SK-N-MC (cell line): ENCODE data around the gene CHFR.

ENCODE experiments used
- DNase-seq: peaks from one replicate; pipeline ENCODE4 v3.0.0-alpha.2; 2011; ENCODE audit warnings: low read depth, low spot score
- H3K27ac ChIP-seq: fragments of 200-600 bp; sonication (generic); 2 replicates; pipeline ENCODE4 v1.5.1; 2016; ENCODE audit warnings: mixed run types
- H3K36me3 ChIP-seq: fragments of 200-600 bp; sonication (generic); 2 replicates; pipeline ENCODE4 v1.6.1; 2017; ENCODE audit warnings: antibody characterized with exemption, low read length, mixed read lengths; ENCODE audit not compliant: insufficient read depth
- H3K4me3 ChIP-seq: fragments of 200-600 bp; sonication (generic); 2 replicates; pipeline ENCODE4 v1.5.1; 2016
- H3K9ac ChIP-seq: fragments of 200-600 bp; sonication (generic); 2 replicates; pipeline ENCODE4 v1.8.0; 2017; ENCODE audit warnings: mixed run types, mixed read lengths; ENCODE audit not compliant: insufficient read length
- H3K9me3 ChIP-seq: fragments of 200-600 bp; sonication (generic); 2 replicates; pipeline ENCODE4 v1.6.1; 2017; ENCODE audit warnings: low read depth, mild to moderate bottlenecking, antibody characterized with exemption, low read length, moderate library complexity, mixed read lengths
- EZH2 ChIP-seq: fragments of 200-600 bp; sonication (generic); IDR thresholded peaks from one replicate; pipeline ENCODE4 v1.6.1; 2017; ENCODE audit warnings: antibody characterized with exemption
- FOXP2 ChIP-seq: optimal IDR thresholded peaks from 2 replicates; pipeline ENCODE3; 2011; ENCODE audit warnings: mild to moderate bottlenecking, moderate library complexity; ENCODE audit not compliant: insufficient read depth; ENCODE audit errors: extremely low read length, control extremely low read depth
- POLR2AphosphoS5 ChIP-seq: IDR thresholded peaks from 2 replicates; pipeline ENCODE4 v1.6.1; 2012; ENCODE audit warnings: mild to moderate bottlenecking, low read depth, low read length, borderline replicate concordance

The CHFR gene

DNA sequence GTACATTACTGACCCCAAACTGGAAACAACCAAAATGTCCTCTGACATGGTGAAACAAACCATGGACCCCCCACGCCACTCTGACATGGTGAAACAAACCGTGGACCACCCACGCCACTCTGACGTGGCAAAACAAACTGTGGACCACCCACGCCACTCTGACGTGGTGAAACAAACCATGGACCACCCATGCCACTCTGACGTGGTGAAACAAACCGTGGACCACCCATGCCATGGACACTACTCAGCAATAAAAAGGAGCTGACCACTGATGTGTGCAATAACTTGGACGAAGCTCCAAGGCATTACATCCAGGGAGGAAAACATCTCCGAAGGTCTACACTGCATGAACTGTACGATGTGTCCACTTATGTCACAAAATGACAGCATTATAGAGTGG, 55.6 kb downstream of the CHFR start:
- H3K4me3 ChIP-seq, result no peak overlapping the region
- TF ChIP-seq EZH2 (no peak), POLR2AphosphoS5 (no peak), FOXP2 (no peak)
- H3K9ac ChIP-seq, result no peak overlapping the region
- H3K9me3 ChIP-seq, result no peaks in the 10 kb centered on the region
- DNase-seq, result no peak
- H3K36me3 ChIP-seq, result peaks cover 6% of the 10 kb centered on the region; the same call in 1 of the 2 replicates
- H3K27ac ChIP-seq, result no peak overlapping the region

DNA sequence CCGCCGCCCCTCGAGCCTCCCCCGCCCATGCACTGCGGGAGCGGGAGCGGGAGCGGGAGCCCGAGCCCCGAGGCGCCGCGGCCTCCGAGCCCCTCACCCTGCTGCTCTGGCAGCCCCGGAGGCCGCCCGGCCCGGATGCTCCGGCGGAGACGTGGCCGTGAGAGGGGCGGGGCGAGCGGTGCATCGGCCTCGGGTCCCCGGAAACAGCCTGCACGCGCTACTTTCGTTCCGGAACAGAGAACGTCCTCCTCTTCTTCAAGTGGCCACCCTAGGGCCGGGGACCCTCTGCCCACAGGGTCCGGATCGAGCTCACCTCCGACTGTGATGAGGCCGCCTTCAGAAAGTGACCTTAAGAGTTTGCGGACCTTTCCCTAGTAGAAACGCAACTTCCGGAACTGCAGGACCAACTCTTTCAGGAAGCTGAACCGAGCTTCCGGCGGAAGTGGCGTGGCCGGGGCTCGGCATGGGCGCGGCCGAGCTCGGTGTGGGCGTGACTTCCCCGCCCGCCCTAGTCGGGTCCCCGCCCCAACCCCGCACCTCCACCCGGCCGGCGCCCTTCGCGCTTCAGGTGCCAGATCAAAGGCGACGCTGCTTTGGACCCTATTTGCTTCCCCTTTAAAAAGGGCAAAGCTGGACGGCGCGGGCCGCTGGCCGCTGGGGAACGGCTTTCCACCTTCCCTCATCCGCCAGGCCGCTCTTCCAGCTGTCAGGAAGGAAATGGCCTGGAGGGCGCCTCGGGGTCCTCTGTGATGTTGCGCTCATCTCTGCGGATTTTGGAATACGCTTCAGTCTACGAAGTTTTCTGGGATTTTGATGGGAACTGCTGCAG, 58.5 kb downstream of the CHFR start, which contains the start of gene GOLGA3:
TSS of gene GOLGA3 (minus strand) at position 164 of the 829 bp plus-strand sequence. CDS start 6,741 bp downstream, outside the sequence.
- Histone ChIP-seq H3K9ac (peak within 1 kb of the TSS; percentile 98), H3K4me3 (peak within 1 kb of the TSS; percentile 92), H3K9me3 (no peaks in the 10 kb centered on the region), H3K36me3 (peaks cover 19% of the 10 kb centered on the region; the same call in 1 of the 2 replicates), H3K27ac (peak within 1 kb of the TSS; percentile 98)
- no peak for TF ChIP-seq EZH2
- no peak for TF ChIP-seq FOXP2
- TF ChIP-seq POLR2AphosphoS5, result peak; percentile 60
- DNase-seq, result peak; percentile 70

DNA sequence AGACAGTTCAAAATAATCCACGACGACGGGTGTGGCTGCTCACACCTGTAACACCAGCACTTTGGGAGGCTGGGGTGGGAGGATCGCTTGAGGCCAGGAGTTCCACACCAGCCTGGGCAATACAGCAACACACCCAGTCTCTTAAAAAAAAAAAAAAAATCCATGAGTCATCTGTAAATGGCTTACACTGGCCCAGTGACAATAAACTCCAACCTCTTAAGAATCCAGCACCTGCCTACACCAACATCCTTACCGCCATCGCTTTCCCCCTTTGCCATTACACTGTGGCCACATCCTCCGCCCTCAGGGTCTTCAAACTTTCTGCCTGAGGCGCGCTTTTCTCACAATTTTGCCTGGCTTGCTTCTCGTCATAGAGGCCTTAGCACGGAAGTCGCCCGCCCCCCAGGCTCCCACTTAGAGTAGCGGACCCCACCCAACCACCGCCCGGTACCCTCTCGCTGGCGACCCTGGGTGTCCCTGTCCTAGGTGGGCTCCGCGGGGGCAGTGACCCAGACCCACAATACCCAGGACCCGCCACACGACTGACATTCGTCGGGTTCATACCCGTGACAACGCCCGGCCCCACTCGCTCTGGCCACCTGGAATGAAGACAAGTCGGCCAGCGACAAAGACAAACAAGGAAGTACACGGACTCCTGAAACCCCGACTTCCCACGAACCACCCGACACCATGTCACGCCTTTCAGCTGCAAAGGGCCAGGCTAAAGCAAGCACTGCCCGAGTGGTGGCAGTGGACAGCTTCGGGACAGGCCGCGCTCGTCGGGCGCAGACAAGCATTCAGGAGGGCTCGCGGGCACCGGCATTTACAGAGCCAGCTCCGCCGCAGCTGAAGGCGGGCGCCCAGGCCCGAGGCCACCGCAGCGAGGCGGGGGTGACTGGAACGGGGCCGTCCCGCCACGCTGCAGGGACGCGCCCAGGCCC, 59.4 kb downstream of the CHFR start:
- Histone ChIP-seq H3K36me3 (peaks cover 19% of the 10 kb centered on the region; the same call in 1 of the 2 replicates), H3K27ac (no peak overlapping the region)

DNA sequence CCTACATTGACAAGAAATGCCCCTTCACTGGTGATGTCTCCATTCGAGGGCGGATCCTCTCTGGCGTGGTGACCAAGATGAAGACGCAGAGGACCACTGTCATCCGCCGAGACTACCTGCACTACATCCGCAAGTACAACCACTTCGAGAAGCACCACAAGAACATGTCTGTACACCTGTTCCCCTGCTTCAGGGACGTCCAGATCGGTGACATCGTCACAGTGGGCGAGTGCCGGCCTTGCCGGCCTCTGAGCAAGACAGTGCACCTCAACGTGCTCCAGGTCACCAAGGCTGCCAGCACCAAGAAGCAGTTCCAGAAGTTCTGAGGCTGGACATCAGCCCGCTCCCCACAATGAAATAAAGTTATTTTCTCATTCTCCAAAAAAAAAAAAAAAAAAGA, 61.5 kb downstream of the CHFR start:
- Histone ChIP-seq H3K9me3 (no peaks in the 10 kb centered on the region), H3K9ac (no peak overlapping the region), H3K4me3 (no peak overlapping the region), H3K36me3 (peaks cover 19% of the 10 kb centered on the region; the same call in 1 of the 2 replicates), H3K27ac (no peak overlapping the region)
- TF ChIP-seq EZH2, result no peak
- no peak for TF ChIP-seq POLR2AphosphoS5
- TF ChIP-seq FOXP2, result no peak
- DNase-seq, result no peak

More for the DNA sequence above, 59.4 kb downstream of the CHFR start:
- peak overlapping the region; percentile 98 for H3K9ac ChIP-seq
- no peak for DNase-seq
- TF ChIP-seq FOXP2 (no peak), EZH2 (no peak), POLR2AphosphoS5 (no peak)
- H3K9me3 ChIP-seq, result no peaks in the 10 kb centered on the region
- H3K4me3 ChIP-seq, result peak overlapping the region; percentile 92

DNA sequence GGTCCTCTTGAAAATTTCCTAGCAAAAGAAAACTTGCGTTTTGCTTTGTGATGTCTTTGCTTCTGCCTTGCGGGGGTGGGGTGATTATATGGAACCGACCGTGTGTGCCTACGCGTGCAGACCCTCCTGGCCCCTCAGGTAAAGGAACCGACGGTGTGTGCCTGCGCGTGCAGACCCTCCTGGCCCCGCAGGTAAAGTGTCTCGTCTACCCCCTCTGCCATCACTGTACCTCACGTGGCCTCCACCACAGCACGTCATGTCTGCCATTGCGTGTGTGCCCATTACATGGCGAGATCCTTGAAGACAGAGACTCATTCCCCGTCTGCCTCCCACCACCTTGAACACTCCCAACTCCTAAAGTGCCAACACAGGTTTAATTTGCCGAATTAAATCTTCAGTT, 62.3 kb downstream of the CHFR start:
- H3K36me3 ChIP-seq, result peaks cover 24% of the 10 kb centered on the region
- no peak overlapping the region for H3K9ac ChIP-seq
- no peak for DNase-seq

DNA sequence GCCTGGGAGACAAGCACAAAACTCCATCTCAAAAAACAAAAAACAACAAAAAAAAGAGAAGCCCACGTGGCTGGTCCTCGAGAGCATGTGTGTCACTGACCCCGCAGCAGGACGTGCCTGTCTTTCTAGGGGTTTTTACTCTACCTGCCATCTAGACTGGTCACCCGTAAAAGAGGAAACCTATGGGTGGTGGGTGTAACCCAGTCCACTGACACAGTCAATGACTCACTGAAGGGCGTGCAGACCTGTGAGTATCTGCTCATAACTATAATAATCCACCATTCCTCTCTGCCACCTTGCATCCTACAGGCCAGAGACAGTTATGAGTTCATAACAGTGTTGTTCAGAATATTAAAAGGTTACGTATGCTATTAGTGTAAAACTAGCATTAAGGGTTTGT, 63.4 kb downstream of the CHFR start:
- no peak for DNase-seq
- Histone ChIP-seq H3K36me3 (peaks cover 32% of the 10 kb centered on the region), H3K27ac (no peak overlapping the region), H3K4me3 (no peak overlapping the region), H3K9ac (no peak overlapping the region), H3K9me3 (no peaks in the 10 kb centered on the region)
- no peak for TF ChIP-seq POLR2AphosphoS5
- no peak for TF ChIP-seq EZH2
- no peak for TF ChIP-seq FOXP2

More for the DNA sequence above, 62.3 kb downstream of the CHFR start:
- Histone ChIP-seq H3K4me3 (no peak overlapping the region), H3K9me3 (no peaks in the 10 kb centered on the region), H3K27ac (no peak overlapping the region)
- TF ChIP-seq FOXP2 (no peak), EZH2 (no peak), POLR2AphosphoS5 (no peak)

DNA sequence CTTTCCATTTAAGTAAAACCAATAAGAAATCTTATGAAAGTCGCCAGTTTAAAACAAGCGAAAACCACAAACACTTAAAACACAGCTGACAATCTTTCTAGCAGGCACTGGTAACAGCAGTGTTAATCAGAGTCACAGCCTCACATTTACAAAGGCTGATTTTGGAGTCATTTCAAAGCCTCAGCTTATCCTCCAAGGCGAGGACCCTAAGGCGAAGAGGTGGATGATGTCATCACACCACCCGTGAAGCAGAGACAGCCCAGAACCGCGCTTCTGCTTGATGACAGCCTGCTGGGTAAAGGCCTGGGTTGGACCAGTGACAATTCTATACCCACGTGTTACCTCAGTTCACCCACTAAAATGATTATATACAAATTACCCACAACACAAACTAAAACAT, 68.8 kb downstream of the CHFR start:
- Histone ChIP-seq H3K27ac (no peak overlapping the region), H3K9ac (no peak overlapping the region), H3K4me3 (no peak overlapping the region), H3K36me3 (peaks cover 38% of the 10 kb centered on the region), H3K9me3 (no peaks in the 10 kb centered on the region)
- TF ChIP-seq EZH2, result no peak
- no peak for TF ChIP-seq POLR2AphosphoS5
- no peak for DNase-seq

DNA sequence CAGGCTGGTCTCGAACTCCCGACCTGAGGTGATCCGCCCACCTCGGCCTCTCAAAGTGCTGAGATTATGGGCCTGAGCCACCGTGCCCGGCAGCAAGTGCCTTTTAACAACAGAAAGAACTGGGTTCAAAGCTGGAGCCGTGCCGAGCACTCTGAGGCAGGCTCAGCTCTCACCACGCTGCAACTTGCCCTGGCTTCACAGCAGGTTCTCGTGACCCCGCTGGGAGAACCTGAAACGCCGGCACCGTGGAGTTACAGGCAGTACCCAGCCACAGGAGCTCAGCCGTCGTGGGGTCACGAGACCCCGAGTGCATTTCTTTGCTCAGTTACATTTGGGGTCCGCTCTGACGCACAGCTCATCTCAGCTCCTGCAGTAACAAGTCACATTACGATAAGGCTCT, 73.2 kb downstream of the CHFR start:
- H3K9me3 ChIP-seq, result no peaks in the 10 kb centered on the region
- H3K27ac ChIP-seq, result no peak overlapping the region
- DNase-seq, result no peak
- no peak overlapping the region for H3K9ac ChIP-seq
- no peak overlapping the region for H3K4me3 ChIP-seq
- peaks cover 35% of the 10 kb centered on the region for H3K36me3 ChIP-seq
- no peak for TF ChIP-seq POLR2AphosphoS5
- TF ChIP-seq EZH2, result no peak
- TF ChIP-seq FOXP2, result no peak
